Stimulated activated CD8-positive, alpha-beta memory T cell treated with anti-CD3 and anti-CD28 coated beads, Interleukin-12 subunit alpha, Interleukin-12 subunit beta, amount 100 ng/mL, for 24 hours (primary cell): Measurements from ENCODE around the gene STRN4.
"Not testable (repeated sequence)": the region's sequence is repeated elsewhere in the genome, so short reads cannot be mapped to it uniquely, and the experiment has no call there.

ENCODE experiments used
- DNase-seq: peaks from one replicate; pipeline ENCODE4 v3.0.0-alpha.2; 2020; ENCODE audit errors: extremely low read depth

The STRN4 gene

DNA sequence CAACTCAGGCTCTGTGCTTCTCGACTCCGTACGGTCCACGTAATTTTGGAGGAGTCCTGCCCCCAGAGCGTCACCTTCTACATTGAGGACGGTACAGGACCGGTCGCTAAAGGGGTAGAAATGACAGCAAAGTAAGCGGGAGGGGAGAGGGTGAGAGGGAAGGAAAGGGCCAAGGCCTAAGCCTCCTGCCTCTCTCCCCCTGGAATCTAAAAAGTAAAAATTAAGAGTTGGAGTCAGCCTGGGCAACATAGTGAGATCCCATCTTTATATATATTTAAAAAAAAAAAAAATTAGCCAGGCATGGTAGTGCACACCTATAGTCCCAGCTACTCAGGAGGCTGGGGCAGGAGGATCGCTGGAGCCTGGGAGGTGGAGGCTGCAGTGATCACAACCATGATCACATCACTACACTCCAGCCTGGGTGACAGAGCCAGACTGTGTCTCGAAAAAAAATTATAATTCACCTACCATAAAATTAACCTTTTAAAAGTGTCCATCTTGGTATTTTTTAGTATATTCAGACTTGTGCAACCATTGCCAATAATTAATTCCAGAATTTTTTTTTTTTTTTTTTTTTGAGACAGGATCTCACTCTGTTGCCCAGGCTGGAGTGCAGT, 29.5 kb upstream of the STRN4 start:
- DNase-seq = no peak

DNA sequence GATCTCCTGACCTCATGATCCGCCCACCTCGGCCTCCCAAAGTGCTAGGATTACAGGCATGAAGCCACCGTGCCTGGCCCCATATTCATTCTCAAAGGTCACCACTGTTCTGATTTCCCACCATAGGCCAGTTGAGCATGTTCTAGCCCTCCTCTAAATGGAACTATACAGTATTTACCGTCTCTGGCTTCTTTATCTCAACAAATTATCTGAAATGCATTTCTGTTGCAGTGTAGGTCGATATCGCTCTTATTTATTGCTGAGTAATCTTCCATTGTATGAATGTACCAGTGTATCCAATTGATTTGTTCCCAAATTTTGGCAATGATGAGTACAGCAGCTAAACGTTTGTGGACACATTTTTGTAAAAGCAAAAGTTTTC, 26.8 kb upstream of the STRN4 start:
- DNase-seq = no peak

DNA sequence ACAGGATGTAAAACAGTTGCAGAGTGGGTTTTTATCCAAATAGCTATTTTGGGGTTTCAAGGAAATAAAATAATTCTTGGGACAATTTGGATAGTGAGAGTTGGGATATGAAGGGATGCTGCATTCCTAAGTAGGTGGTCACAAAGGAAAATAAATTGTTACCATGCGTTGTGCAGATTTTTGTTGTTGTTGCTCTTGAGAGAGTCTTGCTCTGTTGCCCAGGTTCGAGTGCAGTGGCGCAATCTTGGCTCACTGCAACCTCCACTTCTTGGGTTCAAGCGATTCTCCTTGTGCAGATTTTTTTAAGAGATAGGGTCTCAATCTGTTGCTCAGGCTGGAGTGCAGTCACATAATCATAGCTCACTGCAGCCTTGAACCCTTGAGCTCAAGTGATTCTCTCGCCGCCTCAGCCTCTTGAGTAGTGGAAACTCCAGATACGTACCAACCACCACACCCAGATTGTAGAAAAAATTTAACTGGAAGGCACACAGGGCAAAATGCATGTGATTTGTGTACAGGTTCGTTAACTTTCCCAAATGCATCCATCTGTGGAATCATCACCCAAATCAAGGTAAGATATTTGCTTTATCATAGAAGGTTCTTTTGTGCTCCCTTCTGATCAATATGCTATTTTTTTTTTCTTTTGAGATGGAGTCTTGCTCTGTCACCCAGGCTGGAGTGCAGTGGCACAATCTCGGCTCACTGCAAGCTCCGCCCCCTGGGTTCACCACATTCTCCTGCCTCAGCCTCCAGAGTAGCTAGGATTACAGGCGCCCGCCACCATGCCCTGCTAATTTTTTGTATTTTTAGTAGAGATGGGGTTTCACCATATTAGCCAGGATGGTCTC, 26.1 kb upstream of the STRN4 start:
- no peak for DNase-seq

DNA sequence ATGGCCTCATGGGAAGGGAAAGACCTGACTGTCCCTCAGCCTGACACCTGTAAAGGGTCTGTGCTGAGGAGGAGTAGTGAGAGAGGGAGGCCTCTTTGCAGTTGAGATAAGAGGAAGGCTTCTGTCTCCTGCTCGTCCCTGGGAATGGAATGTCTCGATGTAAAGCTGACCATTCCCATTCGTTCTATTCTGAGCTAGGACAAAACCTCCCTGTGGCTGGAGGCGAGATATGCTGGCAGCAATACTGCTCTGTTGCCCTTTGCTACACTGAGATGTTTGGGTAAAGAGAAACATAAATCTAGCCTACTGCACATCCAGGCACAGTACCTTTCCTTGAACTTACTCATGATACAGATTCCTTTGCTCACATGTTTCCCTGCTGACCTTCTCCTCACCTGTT, 22.5 kb upstream of the STRN4 start:
- DNase-seq = not testable (repeated sequence)

DNA sequence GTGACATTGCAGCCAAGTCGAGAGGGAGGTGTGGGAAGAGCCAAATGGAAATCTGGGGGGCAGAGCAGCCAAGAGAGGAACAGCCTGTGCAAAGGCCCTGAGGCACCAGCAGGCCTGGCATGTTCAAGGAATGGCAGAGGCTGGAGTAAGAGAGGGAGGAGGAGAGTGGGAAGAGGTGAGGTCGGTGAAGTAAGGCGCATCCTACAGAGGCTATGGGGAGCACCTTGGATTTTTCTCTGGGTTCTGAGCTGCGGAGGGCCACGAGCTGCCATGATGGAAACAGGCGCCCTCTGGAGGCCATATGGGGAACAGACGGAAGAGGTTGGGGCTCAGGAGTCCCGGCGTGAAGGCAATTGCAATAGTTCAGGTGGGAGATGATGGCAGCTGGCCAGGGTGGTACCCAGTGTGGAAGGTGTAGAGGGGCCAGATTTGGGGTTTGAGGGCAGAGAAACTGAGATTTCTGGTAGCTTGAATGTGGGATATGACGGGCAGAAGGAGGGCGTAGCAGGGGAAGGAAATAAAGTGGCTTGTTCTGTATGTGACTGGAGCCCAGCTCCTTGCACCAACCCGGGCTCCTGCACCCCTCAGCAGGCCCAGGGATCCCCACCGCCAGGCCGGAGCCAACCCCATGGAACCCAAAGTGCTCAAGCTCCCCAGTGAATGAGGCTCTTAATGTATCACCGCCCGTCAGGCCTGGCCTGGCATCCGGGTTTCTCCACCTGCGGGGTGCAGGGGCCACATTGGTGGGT, 20.5 kb upstream of the STRN4 start:
- no peak for DNase-seq

DNA sequence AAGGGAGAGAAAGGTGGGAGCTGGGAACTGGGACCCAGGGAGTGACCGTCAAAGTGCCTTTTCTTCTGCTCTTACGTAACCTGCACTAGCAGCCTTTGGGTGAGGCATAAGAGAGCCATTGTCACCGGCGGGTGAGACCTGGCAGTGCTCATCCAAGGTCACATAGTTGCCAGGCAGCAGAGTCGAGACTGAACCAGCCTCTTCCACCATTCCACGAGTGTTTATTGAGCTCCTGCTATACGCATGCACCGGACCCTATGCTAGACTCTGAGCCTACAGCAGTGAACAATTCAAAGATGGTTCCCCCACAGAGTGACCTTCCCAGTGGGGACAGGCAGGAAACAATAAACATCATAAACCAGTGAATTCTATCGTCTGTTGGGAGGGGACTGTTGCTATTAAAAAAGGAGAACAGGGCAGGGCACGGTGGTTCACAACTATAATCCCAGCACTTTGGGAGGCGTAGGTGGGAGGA, 18.6 kb upstream of the STRN4 start:
- DNase-seq = no peak

DNA sequence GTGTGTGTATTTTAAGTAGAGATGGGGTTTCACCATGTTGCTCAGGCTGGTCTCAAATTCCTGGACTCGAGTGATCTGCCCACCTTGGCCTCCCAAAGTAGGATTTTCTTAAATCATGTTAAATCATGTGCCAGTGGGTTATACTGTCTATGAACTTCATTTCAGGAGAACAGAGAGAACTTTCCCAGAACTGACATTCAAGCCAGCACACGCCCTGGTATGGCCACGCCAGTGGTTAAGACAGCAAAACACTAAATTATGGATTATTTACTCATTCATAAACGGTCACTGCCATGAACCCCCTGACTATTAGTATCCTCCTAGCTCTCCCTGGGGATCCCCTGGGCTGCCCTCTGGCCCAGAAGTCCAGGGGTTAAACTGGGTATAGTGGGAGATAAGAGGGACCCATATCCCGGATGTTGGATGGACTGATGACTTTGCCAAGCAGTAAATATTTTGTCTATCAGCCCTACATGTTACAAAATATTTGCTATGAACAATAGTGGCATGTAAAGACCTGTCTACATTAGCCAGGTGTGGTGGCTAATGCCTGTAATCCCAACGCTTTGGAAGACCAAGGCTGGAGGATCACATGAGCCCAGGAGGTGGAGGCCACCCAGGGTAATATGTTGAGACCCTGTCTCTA, 16.1 kb upstream of the STRN4 start:
- DNase-seq = no peak

DNA sequence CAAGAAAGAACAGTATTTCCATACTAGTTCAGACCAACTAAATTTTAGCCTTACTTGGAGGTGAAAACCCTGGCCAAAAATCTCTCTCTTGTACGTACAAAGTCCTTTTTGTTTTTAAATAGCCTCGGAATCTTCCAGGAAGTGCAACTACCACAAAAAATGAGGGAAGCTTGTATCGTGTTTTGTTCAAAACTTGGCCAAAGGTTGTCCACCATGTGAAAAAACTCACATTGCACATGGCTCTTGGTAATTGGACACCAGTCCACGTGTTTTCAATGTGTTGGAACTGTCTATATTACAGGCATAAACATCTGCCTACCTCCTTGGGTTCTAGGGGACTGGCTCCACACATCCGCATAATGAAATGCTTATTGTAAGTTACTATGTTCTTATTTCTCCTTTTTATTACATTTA, 15.2 kb upstream of the STRN4 start:
- DNase-seq = no peak

DNA sequence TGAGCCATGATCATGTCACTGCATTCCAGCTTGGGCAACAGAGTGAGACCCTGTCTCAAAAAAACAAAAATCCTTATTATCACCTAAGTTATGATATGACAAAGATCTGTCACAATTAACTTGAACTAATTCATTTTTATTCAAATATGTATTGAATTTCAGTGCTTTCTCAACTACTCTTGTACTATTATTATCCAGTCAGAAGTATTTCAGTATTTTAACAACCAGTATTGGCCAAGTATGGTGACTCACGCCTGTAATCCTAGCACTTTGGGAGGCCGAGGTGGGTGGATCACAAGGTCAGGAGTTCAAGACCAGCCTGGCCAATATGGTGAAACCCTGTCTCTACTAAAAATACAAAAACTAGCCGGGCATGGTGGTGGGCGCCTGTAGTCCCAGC, 14.6 kb upstream of the STRN4 start:
- DNase-seq = not testable (repeated sequence)

DNA sequence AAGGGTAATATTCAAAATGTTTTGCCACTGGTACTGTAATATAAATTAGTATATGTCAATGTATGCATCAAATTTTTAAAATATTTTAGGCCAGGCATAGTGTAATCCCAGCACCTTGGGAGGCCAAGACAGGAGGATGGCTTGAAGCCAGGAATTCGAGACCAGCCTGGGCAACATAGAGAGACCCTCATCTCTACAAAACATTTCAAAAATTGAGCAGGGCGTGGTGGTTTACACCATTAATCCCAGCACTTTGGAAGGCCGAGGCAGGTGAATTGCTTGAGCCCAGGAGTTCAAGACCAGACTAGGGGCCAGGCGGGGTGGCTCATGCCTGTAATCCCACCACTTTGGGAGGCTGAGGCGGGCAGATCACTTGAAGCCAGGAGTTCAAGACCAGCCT, 14.1 kb upstream of the STRN4 start:
- DNase-seq = no peak

DNA sequence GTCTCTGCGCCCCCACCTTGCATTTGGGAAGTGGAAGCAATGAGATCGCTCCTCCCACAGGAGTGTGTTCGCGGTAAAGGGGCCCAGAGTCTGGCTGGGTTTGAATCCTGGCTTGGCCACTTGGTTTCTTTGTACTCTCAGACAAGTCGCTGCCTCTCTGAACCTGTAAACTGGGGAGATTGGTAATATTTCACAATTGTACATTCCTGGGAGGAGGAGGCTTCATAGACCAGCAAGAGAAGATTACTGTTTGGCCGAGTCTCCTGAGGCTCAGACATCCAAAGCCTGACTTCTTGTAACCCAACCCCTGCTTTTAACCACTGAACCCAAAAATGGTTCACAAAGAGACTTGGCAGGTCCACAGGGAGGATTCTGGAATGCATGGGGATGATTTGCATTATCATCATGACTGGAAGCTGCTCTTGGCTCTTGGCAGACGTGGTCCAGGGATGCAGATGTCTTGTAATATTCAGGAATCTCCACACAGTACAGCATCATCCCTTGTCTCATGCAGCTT, 13.6 kb upstream of the STRN4 start:
- DNase-seq = no peak

DNA sequence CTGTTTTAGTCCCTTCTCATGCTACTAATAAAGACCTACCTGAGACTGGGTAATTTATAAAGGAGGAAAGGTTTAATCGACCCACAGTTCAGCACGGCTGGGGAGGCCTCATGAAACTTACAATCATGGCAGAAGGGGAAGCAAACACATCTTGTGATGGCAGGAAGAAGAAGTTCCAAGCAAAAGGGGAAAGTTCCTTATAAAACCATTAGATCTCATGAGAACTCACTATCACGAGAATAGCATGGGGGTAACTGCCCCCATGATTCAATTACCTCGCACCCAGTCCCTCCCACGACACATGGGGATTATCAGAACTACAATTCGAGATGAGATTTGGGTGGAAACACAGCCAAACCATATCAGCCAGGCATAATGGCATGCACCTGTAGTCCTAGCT, 13.0 kb upstream of the STRN4 start:
- no peak for DNase-seq

DNA sequence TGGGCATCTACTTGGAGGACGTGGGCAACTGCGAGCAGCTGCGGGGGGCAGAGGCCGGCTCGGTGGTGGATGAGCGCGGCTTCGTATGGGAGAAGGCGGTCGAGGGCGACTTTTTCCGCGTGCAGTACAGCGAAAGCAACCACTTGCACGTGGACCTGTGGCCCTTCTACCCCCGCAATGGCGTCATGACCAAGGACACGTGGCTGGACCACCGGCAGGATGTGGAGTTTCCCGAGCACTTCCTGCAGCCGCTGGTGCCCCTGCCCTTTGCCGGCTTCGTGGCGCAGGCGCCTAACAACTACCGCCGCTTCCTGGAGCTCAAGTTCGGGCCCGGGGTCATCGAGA, 10.3 kb upstream of the STRN4 start:
- no peak for DNase-seq

DNA sequence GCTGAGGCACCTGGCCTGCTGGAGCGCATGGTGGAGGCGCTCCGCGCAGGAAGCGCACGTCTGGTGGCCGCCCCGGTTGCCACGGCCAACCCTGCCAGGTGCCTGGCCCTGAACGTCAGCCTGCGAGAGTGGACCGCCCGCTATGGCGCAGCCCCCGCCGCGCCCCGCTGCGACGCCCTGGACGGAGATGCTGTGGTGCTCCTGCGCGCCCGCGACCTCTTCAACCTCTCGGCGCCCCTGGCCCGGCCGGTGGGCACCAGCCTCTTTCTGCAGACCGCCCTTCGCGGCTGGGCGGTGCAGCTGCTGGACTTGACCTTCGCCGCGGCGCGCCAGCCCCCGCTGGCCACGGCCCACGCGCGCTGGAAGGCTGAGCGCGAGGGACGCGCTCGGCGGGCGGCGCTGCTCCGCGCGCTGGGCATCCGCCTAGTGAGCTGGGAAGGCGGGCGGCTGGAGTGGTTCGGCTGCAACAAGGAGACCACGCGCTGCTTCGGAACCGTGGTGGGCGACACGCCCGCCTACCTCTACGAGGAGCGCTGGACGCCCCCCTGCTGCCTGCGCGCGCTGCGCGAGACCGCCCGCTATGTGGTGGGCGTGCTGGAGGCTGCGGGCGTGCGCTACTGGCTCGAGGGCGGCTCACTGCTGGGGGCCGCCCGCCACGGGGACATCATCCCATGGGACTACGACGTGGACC, 9.7 kb upstream of the STRN4 start:
- DNase-seq = no peak

DNA sequence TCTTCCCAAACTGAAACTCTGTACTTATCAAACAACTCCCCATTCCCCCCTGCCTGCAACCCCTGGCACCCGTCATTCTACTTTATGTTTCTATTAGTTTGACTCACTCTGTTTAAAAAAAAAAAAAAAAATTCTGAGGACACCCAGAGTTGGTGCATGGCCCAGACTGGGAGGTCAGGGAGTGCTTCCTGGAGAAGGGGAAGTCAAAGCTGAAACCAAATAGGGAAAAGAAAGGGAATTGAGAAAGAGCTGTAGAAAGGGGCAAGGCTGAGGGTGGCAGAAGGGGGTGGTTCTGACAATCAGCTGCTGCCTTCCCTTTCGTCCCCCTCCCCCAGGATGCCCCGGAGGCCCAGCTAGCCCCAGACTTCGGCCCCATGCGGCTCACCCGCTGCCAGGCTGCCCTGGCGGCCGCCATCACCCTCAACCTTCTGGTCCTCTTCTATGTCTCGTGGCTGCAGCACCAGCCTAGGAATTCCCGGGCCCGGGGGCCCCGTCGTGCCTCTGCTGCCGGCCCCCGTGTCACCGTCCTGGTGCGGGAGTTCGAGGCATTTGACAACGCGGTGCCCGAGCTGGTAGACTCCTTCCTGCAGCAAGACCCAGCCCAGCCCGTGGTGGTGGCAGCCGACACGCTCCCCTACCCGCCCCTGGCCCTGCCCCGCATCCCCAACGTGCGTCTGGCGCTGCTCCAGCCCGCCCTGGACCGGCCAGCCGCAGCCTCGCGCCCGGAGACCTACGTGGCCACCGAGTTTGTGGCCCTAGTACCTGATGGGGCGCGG, 9.0 kb upstream of the STRN4 start:
- no peak for DNase-seq

DNA sequence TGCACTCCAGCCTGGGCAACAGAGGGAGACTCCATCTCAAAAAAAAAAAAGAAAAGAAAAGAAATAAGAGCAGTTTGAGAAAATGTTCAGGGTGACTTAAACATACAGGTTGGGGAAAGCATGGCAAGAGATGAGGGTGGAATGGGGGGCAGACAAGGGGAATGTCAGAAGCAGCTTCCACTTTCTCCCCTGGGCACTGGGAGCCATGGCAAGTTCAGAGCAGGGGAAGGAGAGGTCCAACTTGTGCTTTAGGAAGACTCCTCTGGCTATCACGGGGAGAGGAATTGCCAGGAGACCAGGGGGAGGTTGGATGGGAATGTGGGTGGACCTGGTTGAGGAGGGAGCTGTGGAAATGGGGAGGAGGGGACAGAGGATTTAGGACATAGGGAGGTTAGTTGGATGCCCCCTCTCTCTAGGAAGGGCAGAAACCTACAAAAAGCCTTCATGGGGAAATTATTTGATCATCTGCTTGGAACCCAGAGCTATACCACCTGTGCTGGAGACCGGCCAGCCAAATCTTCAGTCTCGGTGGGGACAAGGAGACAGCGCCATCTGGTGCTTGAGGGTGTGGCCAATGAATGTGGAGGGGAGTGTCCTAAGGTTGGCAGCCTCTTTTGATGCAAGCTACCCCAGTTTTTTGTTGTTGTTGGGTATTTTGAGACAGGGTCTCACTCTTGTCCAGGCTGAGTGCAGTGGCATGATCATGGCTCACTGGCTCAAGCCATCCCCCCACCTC, 7.3 kb upstream of the STRN4 start:
- DNase-seq = no peak

DNA sequence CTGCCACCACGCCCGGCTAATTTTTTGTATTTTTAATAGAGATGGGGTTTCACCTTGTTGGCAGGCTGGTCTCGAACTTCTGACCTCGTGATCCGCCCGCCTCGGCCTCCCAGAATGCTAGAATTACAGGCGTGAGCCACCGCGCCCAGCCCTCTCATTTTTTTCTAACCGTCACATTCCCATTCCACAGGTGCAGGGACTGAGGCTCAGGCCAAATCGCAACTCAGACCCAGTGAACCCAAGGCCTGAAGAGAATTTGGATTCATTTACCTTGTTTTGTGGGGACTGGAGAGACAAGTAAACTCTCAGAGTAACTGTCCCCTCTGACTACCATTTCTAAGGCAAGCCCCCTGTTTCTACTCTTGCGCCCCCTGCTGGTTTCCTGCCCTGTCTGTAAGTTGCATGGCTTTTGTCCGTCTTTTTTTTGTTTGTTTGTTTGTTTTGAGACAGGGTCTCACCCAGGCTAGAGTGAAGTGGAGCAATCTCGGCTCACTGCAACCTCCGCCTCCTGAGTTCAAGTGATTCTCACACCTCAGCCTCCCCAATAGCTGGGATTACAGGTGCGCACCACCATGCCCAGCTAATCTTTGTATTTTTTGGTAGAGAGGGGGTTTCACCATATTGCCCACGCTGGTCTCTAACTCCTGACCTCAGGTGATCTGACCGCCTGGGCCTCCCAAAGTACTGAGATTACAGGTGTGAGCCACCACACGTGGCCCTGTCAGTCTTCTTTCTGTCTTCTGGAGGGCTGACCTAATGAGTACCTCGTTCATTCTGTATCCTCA, 2.3 kb upstream of the STRN4 start:
- DNase-seq = peak; percentile 53

DNA sequence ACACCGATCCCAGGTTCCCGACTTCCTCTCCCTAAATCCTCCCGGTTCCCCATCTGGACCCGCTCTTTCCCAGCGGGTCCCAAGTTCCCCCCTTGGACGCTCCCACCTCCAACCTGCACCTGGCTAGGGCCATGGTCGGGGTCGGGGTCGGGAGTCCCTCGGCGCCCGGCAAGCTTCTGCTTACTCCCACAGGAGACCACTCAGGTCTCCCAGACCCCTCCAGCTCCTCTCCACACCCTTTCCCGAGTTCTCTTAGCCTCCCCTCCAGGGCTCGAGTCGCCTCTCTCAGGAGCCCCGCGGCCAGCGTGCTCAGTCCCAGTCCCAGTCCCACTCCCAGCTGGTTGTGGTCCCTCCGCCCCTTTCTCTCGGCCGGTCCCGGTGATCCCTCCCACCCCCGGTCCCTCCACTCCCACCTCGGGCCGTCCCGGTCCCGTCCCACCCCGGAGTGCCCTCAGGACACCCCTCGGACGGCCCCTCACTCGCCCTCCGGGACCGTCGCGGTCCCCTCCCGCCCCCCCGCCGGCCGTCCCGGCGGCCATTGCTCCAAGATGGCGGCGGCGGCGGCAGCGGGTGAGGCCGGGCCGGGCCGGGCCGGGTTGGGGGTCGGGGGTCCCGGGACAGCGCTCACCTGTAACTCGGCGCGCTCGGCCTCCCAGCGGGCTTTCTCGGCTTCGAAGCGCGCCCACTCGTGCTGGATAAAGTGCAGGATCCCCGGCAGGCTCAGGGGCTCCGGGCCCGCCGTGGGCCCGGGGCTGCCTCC, 549 bp downstream of the STRN4 start, which contains the start of gene FKRP:
TSS of gene FKRP (plus strand) at position 537 of the 760 bp plus-strand sequence. CDS start 9,394 bp downstream, outside the sequence.
- no peak for DNase-seq
